GM23248 (cell line): Measurements from ENCODE around the gene RASIP1. TPM values are rescaled to one million over a fixed set of nuclear protein-coding genes. Genes with fewer than 3 reads are reported as not detected.
A peak's percentile ranks its signal among the peaks of the same experiment; 100 is the strongest.

Experiments used
- DNase-seq: peaks from one replicate; pipeline ENCODE4 v3.0.0-alpha.2; 2015
- H2AFZ ChIP-seq: fragments of 200-600 bp; sonication (generic); 2 replicates; pipeline ENCODE4 v1.6.1; 2016; ENCODE audit warnings: antibody characterized with exemption
- H3F3A ChIP-seq: fragments of 200-600 bp; sonication (generic); 2 replicates; pipeline ENCODE4 v1.6.1; 2016; ENCODE audit warnings: mild to moderate bottlenecking, antibody characterized with exemption, mixed run types; ENCODE audit not compliant: insufficient read depth
- H3K27ac ChIP-seq: fragments of 200-600 bp; sonication (generic); 2 replicates; pipeline ENCODE4 v1.5.1; 2016; ENCODE audit warnings: mild to moderate bottlenecking
- H3K27me3 ChIP-seq: fragments of 200-600 bp; sonication (generic); replicated peaks from 2 replicates; pipeline ENCODE4 v1.6.1; 2016; ENCODE audit warnings: mild to moderate bottlenecking; ENCODE audit not compliant: insufficient read depth
- H3K36me3 ChIP-seq: fragments of 200-600 bp; sonication (generic); 2 replicates; pipeline ENCODE4 v1.6.1; 2016; ENCODE audit warnings: low read depth, mild to moderate bottlenecking
- H3K4me1 ChIP-seq: fragments of 200-600 bp; sonication (generic); 2 replicates; pipeline ENCODE4 v1.6.1; 2016; ENCODE audit warnings: mild to moderate bottlenecking; ENCODE audit not compliant: insufficient read depth
- H3K4me2 ChIP-seq: fragments of 200-600 bp; sonication (generic); one replicate; pipeline ENCODE4 v1.6.1; 2016; ENCODE audit warnings: mild to moderate bottlenecking; ENCODE audit not compliant: unreplicated experiment
- H3K4me3 ChIP-seq: fragments of 200-600 bp; sonication (generic); 2 replicates; pipeline ENCODE4 v1.5.1; 2016; ENCODE audit warnings: mild to moderate bottlenecking
- H3K79me2 ChIP-seq: fragments of 200-600 bp; sonication (generic); 2 replicates; pipeline ENCODE4 v1.6.1; 2016; ENCODE audit warnings: mild to moderate bottlenecking; ENCODE audit not compliant: insufficient read depth
- H3K9ac ChIP-seq: fragments of 200-600 bp; sonication (generic); 2 replicates; pipeline ENCODE4 v1.6.1; 2016; ENCODE audit warnings: mild to moderate bottlenecking
- H3K9me2 ChIP-seq: fragments of 200-600 bp; sonication (generic); 2 replicates; pipeline ENCODE4 v1.6.1; 2016; ENCODE audit warnings: mixed run types, mild to moderate bottlenecking, moderate library complexity; ENCODE audit not compliant: insufficient read depth
- H3K9me3 ChIP-seq: fragments of 200-600 bp; sonication (generic); one replicate; pipeline ENCODE4 v1.6.1; 2017; ENCODE audit warnings: low read depth
- H4K20me1 ChIP-seq: fragments of 200-600 bp; sonication (generic); 2 replicates; pipeline ENCODE4 v1.6.0; 2016; ENCODE audit not compliant: insufficient read depth
- EZH2 ChIP-seq: fragments of 200-600 bp; sonication (generic); IDR thresholded peaks from 2 replicates; pipeline ENCODE4 v1.6.1; 2018; ENCODE audit warnings: antibody characterized with exemption, mild to moderate bottlenecking; ENCODE audit not compliant: insufficient read depth, poor library complexity, severe bottlenecking
- EZH2phosphoT487 ChIP-seq: fragments of 200-600 bp; sonication (generic); IDR thresholded peaks from 2 replicates; pipeline ENCODE4 v1.6.1; 2018; ENCODE audit warnings: antibody characterized with exemption, moderate library complexity, mild to moderate bottlenecking, low read depth; ENCODE audit not compliant: insufficient read depth
- WGBS, 2 experiments: methylation state at CpG; one replicate each; pipeline ENCODE4 v1.1.6; 2015 to 2017; ENCODE audit warnings: low lambda C conversion rate in 2 of 2, low coverage in 1 of 2; ENCODE audit errors: missing lambda C conversion rate in 2 of 2; 5-methylcytosine and 5-hydroxymethylcytosine counted together
- in situ Hi-C: fragments of 300-500 bp; cut with MboI; formaldehyde crosslinking; loops from 2 replicates; pipeline ENCODE4 v1.15.0; 2020
- polyA plus RNA-seq: library from polyadenylated mRNA; unstranded; fragments of >200 nt; fragmentation: Nextera tagmentation; extraction: Ambion mirVana; gene quantifications from 2 replicates; pipeline ENCODE4 v1.2.1, GENCODE V29; 2016
- total RNA-seq: library from RNA; depleted of rRNA; stranded (reverse); fragments of >200 nt; shearing (Covaris generic); gene quantifications from 2 replicates; pipeline ENCODE4 v1.2.3, GENCODE V29; 2014

The RASIP1 gene
- total and polyA plus RNA-seq, 2 experiments from 2014 or later, result 0.09 TPM; not detected in 1

DNA sequence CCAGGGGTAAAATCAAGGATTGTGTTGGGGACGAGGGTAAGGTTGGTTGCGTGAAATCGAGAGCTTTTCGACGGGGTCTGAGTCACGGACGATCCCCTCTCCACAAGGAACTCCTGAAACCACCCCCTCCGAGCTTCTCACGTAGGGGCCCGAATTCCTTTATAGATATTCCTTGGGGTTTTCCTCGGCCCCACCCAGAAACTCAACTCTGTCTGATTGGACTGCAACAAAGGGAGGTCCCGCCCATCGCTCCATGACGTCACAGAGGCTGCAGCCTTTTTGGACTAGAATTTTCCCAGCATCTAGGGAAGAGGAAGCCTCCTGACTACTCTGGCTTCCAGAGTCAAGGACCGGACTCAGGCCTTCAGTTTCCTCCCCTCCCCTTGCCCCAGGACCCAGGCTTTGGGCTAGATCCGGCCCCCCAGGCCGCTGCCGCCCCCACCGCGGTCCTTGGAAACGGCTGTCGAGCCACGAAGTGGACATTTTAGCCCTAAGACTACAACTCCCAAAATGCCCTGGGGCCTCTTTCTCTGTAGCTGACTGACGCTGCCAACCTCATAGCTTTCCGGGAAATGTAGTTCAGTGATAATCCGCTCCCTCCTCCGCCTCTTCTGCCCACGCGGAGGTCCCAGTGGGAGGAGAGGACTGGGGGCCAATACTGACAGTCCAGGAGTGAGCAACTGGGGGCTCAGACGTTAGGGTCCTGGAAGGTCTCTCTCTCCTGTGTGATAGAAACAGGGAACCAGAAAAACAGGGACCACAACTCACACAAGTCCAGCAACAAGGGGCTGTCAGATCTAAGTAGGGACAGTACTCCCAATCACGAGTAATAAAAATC lies 6.5 kb upstream of the RASIP1 start, which contains the start of gene IZUMO1:
Gene IZUMO1 (minus strand): TSS at position 172 of the 838 bp plus-strand sequence. CDS start 1,050 bp downstream, outside the sequence.
- TF ChIP-seq EZH2, result no peak
- no peak for TF ChIP-seq EZH2phosphoT487
- Histone ChIP-seq H2AFZ (peak within 1 kb of the TSS; percentile 89), H3K4me2 (peak within 1 kb of the TSS; percentile 72), H3K9ac (peak within 1 kb of the TSS; percentile 59), H3K4me3 (peak within 1 kb of the TSS; percentile 73), H3K27me3 (peaks cover 14% of the 10 kb centered on the region), H3K27ac (no peak within 1 kb of the TSS), H3K79me2 (no peaks in the 10 kb centered on the region), H3F3A (no peaks in the 10 kb centered on the region), H3K36me3 (no peaks in the 10 kb centered on the region), H3K4me1 (no peaks in the 10 kb centered on the region), H3K9me3 (no peaks in the 10 kb centered on the region), H4K20me1 (no peaks in the 10 kb centered on the region), H3K9me2 (no peaks in the 10 kb centered on the region)
- in situ Hi-C loops, result no loop called here
- peak; percentile 90 for DNase-seq
- 16 to 17% methylated on average over 27 to 31 of the region's 31 CpGs for WGBS, 2 experiments

- no peak overlapping the region for H3K9ac ChIP-seq
- peaks cover 6% of the 10 kb centered on the region; the same call in 1 of the 2 replicates for H3K27me3 ChIP-seq
- no peaks in the 10 kb centered on the region for H4K20me1 ChIP-seq
- H2AFZ ChIP-seq, result 0 out of 2 replicates have a peak overlapping the region, but pooled peaks have one; percentile 89
- no peak for DNase-seq
- in situ Hi-C loops, result no loop called here
- no peaks in the 10 kb centered on the region for H3K79me2 ChIP-seq
- H3K4me1 ChIP-seq, result no peaks in the 10 kb centered on the region
- H3K9me3 ChIP-seq, result no peaks in the 10 kb centered on the region
- H3K4me3 ChIP-seq, result no peak overlapping the region
- H3K4me2 ChIP-seq, result no peak overlapping the region
- H3F3A ChIP-seq, result no peaks in the 10 kb centered on the region
- H3K27ac ChIP-seq, result no peak overlapping the region
- TF ChIP-seq EZH2 (no peak), EZH2phosphoT487 (no peak)
- H3K36me3 ChIP-seq, result no peaks in the 10 kb centered on the region
- 69% methylated on average over 8 of the region's 8 CpGs for WGBS, 2 experiments
- no peaks in the 10 kb centered on the region for H3K9me2 ChIP-seq
Observed at GRCh38 chr19:48746110-48746509, 5.7 kb upstream of the RASIP1 start.

DNA sequence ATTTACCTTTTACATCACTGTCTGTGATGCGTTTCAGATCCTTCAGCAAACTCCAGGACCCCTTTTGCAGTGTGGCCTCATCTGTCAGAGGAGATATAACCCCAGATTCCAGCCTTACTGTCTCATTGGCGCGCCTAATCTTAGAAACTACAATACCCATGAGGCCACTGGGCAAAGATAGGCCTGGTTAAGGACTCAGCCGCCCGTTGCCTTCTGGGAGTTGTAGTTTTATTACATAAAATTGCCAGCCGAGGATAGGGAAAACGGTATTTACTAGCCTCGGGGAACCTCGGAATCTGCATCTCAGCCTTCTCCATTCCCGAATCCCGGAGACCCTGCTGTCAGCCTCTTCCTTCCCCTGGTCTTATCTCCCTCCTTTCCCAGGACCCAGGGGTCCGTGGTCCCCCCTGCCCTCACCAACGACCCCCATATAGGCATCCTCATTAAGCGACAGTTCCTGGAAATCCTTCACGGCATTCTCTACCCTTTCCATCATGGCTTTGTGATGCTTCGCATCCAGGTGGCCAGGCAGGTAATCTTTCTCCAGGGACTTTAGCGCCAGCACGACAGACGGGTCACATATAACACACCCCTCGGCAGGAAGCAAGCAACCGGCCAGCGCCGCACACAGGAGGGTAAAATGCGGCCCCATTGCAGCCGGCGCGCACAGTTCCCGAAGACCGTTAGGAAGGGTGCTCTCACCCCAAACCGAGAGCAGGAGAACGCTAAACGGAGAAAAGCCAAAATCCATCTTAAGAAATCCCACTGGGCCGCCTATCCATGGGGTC lies 5.0 kb upstream of the RASIP1 start:
- Histone ChIP-seq H3K9me3 (no peaks in the 10 kb centered on the region), H3F3A (no peaks in the 10 kb centered on the region), H3K79me2 (no peaks in the 10 kb centered on the region), H4K20me1 (no peaks in the 10 kb centered on the region), H3K27ac (no peak overlapping the region), H2AFZ (peak overlapping the region; percentile 63), H3K4me3 (no peak overlapping the region), H3K36me3 (no peaks in the 10 kb centered on the region), H3K27me3 (0 out of 2 replicates have a peak, but pooled peaks cover 4% of the 10 kb centered on the region), H3K9ac (no peak overlapping the region), H3K4me2 (no peak overlapping the region), H3K9me2 (no peaks in the 10 kb centered on the region), H3K4me1 (no peaks in the 10 kb centered on the region)
- in situ Hi-C loops, result no loop called here
- DNase-seq, result peak; percentile 90
- WGBS, 2 experiments, result 9 to 10% methylated on average over 33 of the region's 33 CpGs
- no peak for TF ChIP-seq EZH2phosphoT487
- no peak for TF ChIP-seq EZH2

- H2AFZ ChIP-seq, result no peak overlapping the region
- in situ Hi-C loops, result no loop called here
- no peak overlapping the region for H3K27ac ChIP-seq
- no peaks in the 10 kb centered on the region for H3K9me3 ChIP-seq
- no peak overlapping the region for H3K4me2 ChIP-seq
- no peak for DNase-seq
- peaks cover 4% of the 10 kb centered on the region; the same call in 1 of the 2 replicates for H3F3A ChIP-seq
- no peaks in the 10 kb centered on the region for H3K4me1 ChIP-seq
- TF ChIP-seq EZH2 (no peak), EZH2phosphoT487 (no peak)
- H3K36me3 ChIP-seq, result no peaks in the 10 kb centered on the region
- no peaks in the 10 kb centered on the region for H3K27me3 ChIP-seq
- H4K20me1 ChIP-seq, result no peaks in the 10 kb centered on the region
- H3K4me3 ChIP-seq, result no peak overlapping the region
- no peaks in the 10 kb centered on the region for H3K79me2 ChIP-seq
- H3K9ac ChIP-seq, result no peak overlapping the region
- no peaks in the 10 kb centered on the region for H3K9me2 ChIP-seq
- 80 to 86% methylated on average over 11 of the region's 11 CpGs for WGBS, 2 experiments
Observed at GRCh38 chr19:48742096-48742495, 1.7 kb upstream of the RASIP1 start.
